H9 (cell line): ENCODE data around the gene PPP5C. TPM values are rescaled to one million over a fixed set of nuclear protein-coding genes. Genes with fewer than 3 reads are reported as not detected.

ENCODE experiments used
- DNase-seq: peaks from one replicate; pipeline ENCODE4 v3.0.0-alpha.2; 2017
- H2AFZ ChIP-seq: one replicate; pipeline ENCODE4 v1.6.1; 2013; ENCODE audit warnings: mild to moderate bottlenecking, low read length, control low read depth, moderate library complexity
- H2AK5ac ChIP-seq: 2 replicates; pipeline ENCODE4 v1.6.1; 2013; ENCODE audit warnings: low read length, control low read depth, mixed read lengths; ENCODE audit not compliant: insufficient read length
- H2BK120ac ChIP-seq: one replicate; pipeline ENCODE4 v1.6.1; 2013; ENCODE audit warnings: low read depth, mild to moderate bottlenecking, low read length, control low read depth, inconsistent platforms; ENCODE audit not compliant: poor library complexity, severe bottlenecking
- H2BK12ac ChIP-seq: 2 replicates; pipeline ENCODE4 v1.6.1; 2013; ENCODE audit warnings: low read length, control low read depth, mixed read lengths, low read depth; ENCODE audit not compliant: insufficient read length
- H2BK15ac ChIP-seq: 2 replicates; pipeline ENCODE4 v1.6.1; 2013; ENCODE audit warnings: low read depth, low read length, control low read depth
- H2BK20ac ChIP-seq: one replicate; pipeline ENCODE4 v1.6.1; 2013; ENCODE audit warnings: low read depth, mild to moderate bottlenecking, low read length, control low read depth, inconsistent platforms; ENCODE audit not compliant: poor library complexity, severe bottlenecking
- H2BK5ac ChIP-seq: 2 replicates; pipeline ENCODE4 v1.6.1; 2013; ENCODE audit warnings: low read length, control low read depth, mixed read lengths; ENCODE audit not compliant: insufficient read length
- H3K14ac ChIP-seq: 2 replicates; pipeline ENCODE4 v1.6.1; 2013; ENCODE audit warnings: low read length, control low read depth; ENCODE audit not compliant: insufficient read depth
- H3K18ac ChIP-seq: 2 replicates; pipeline ENCODE4 v1.6.1; 2013; ENCODE audit warnings: low read depth, mild to moderate bottlenecking, mixed read lengths, low read length, control low read depth; ENCODE audit not compliant: insufficient read length
- H3K23ac ChIP-seq: 2 replicates; pipeline ENCODE4 v1.6.1; 2013; ENCODE audit warnings: low read length, control low read depth, mixed read lengths, low read depth; ENCODE audit not compliant: insufficient read length
- H3K23me2 ChIP-seq: 2 replicates; pipeline ENCODE4 v1.6.1; 2013; ENCODE audit warnings: low read depth, mild to moderate bottlenecking, mixed read lengths, low read length, control low read depth; ENCODE audit not compliant: insufficient read length, poor library complexity, severe bottlenecking
- H3K27ac ChIP-seq: 2 replicates; pipeline ENCODE4 v1.5.1; 2013; ENCODE audit warnings: low read length, control low read depth, mixed read lengths, low read depth; ENCODE audit not compliant: insufficient read length
- H3K27me3 ChIP-seq: 2 replicates; pipeline ENCODE4 v1.6.1; 2013; ENCODE audit warnings: low read length, control low read depth, inconsistent platforms; ENCODE audit not compliant: insufficient read depth
- H3K4ac ChIP-seq: 2 replicates; pipeline ENCODE4 v1.6.1; 2013; ENCODE audit warnings: low read depth, mild to moderate bottlenecking, control low read depth, inconsistent platforms, low read length, moderate library complexity
- H3K4me1 ChIP-seq: 2 replicates; pipeline ENCODE4 v1.6.1; 2013; ENCODE audit warnings: low read length, control low read depth, inconsistent platforms; ENCODE audit not compliant: insufficient read depth
- H3K4me2 ChIP-seq: 2 replicates; pipeline ENCODE4 v1.6.1; 2013; ENCODE audit warnings: low read length, control low read depth, mixed read lengths; ENCODE audit not compliant: insufficient read length, insufficient read depth
- H3K56ac ChIP-seq: 2 replicates; pipeline ENCODE4 v1.6.1; 2013; ENCODE audit warnings: low read depth, mild to moderate bottlenecking, mixed read lengths, low read length, control low read depth; ENCODE audit not compliant: insufficient read length
- H3K79me1 ChIP-seq: 2 replicates; pipeline ENCODE4 v1.6.1; 2013; ENCODE audit warnings: low read depth, mild to moderate bottlenecking, moderate library complexity, low read length, control low read depth, inconsistent platforms; ENCODE audit not compliant: insufficient read depth, poor library complexity, severe bottlenecking
- H3K79me2 ChIP-seq: 2 replicates; pipeline ENCODE4 v1.6.1; 2013; ENCODE audit warnings: low read length, control low read depth, inconsistent platforms; ENCODE audit not compliant: insufficient read depth
- H3K9ac ChIP-seq: 2 replicates; pipeline ENCODE4 v1.6.1; 2013; ENCODE audit warnings: low read length, control low read depth, mixed read lengths; ENCODE audit not compliant: insufficient read length; ENCODE audit errors: extremely low read depth
- H3K9me3 ChIP-seq: one replicate; pipeline ENCODE4 v1.6.1; 2013; ENCODE audit warnings: low read depth, low read length, inconsistent platforms; ENCODE audit not compliant: control insufficient read depth
- H3T11ph ChIP-seq: one replicate; pipeline ENCODE4 v1.6.1; 2013; ENCODE audit warnings: mild to moderate bottlenecking, low read length, control low read depth, inconsistent platforms
- H4K20me1 ChIP-seq: one replicate; pipeline ENCODE4 v1.6.1; 2013; ENCODE audit not compliant: control insufficient read depth, insufficient read length, insufficient read depth
- H4K5ac ChIP-seq: 2 replicates; pipeline ENCODE4 v1.6.1; 2013; ENCODE audit warnings: low read depth, mild to moderate bottlenecking, mixed read lengths, low read length, control low read depth; ENCODE audit not compliant: insufficient read length
- H4K8ac ChIP-seq: replicated peaks from 2 replicates; pipeline ENCODE4 v1.6.1; 2013; ENCODE audit warnings: low read length, control low read depth, mixed read lengths, low read depth; ENCODE audit not compliant: insufficient read length
- H4K91ac ChIP-seq: 2 replicates; pipeline ENCODE4 v1.6.1; 2013; ENCODE audit warnings: low read depth, mild to moderate bottlenecking, moderate library complexity, mixed read lengths, low read length, control low read depth; ENCODE audit not compliant: insufficient read length
- H3K27ac Mint-ChIP-seq, 3 experiments: 2 replicates in 2 of 3; 3 replicates in 1 of 3; pipeline ENCODE4 v1.8.0; 2020 to 2021; ENCODE audit warnings: mixed read lengths in 3 of 3, mild to moderate bottlenecking in 1 of 3, moderate library complexity in 1 of 3
- H3K27me3 Mint-ChIP-seq: 2 replicates; pipeline ENCODE4 v1.8.0; 2021; ENCODE audit warnings: low read depth, mild to moderate bottlenecking, moderate library complexity, mixed read lengths
- H3K36me3 Mint-ChIP-seq, 3 experiments: 2 replicates in 2 of 3; 3 replicates in 1 of 3; pipeline ENCODE4 v1.8.0; 2020 to 2021; ENCODE audit warnings: low read depth in 3 of 3, mixed read lengths in 3 of 3; ENCODE audit not compliant: insufficient read depth in 1 of 3
- H3K4me1 Mint-ChIP-seq, 2 experiments: 2 replicates each; pipeline ENCODE4 v1.8.0; 2020; ENCODE audit warnings: mixed read lengths in 2 of 2
- H3K4me3 Mint-ChIP-seq, 2 experiments: 2 replicates in 1 of 2; 3 replicates in 1 of 2; pipeline ENCODE4 v1.8.0; 2020 to 2021; ENCODE audit warnings: mild to moderate bottlenecking in 2 of 2, mixed read lengths in 2 of 2, moderate library complexity in 1 of 2
- H3K9me3 Mint-ChIP-seq, 2 experiments: 2 replicates in 1 of 2; 3 replicates in 1 of 2; pipeline ENCODE4 v1.8.0; 2020; ENCODE audit warnings: mild to moderate bottlenecking in 2 of 2, mixed read lengths in 2 of 2, moderate library complexity in 1 of 2
- WGBS: extraction: QIAGEN DNeasy Blood & Tissue Kit; methylation state at CpG from one replicate; pipeline ENCODE4 v1.1.7; 2013; ENCODE audit warnings: missing lambda C conversion rate, low lambda C conversion rate, mixed read lengths; ENCODE audit not compliant: insufficient read length; ENCODE audit errors: extremely low coverage; 5-methylcytosine and 5-hydroxymethylcytosine counted together
- total RNA-seq: library from RNA; stranded (reverse); gene quantifications from 2 replicates; pipeline ENCODE4 v1.2.1, GENCODE V29; 2021
- TF ChIP-seq, protein P1 (sequence below): fragments of 200-600 bp; sonication (generic); conservative IDR thresholded peaks from 3 replicates; pipeline ENCODE4 v1.8.0; 2021; ENCODE audit warnings: antibody characterized with exemption, mild to moderate bottlenecking

Gene PPP5C
- total RNA-seq, 1 experiment from 2014 or later: 108 TPM

DNA sequence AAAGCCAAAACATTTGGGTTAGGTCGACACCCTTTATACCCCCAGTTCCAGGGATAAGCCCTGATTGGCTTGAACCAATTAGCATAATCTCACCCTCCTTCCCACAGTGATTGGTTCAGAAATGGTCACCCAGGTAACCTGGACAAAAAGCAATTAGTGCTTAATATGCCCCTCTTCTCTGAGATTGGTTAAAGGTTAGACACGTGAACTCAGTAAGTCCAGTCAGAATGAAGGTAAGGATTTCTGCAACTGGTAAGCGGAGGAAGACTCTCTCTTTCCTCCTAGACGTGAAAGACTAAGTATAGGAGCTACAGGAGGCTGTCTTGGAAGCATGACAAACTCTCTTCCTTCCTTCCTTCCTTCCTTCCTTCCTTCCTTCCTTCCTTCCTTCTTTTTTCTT lies 83.1 kb downstream of the PPP5C start:
- H2BK20ac ChIP-seq: no peak overlapping the region
- H3K9me3 ChIP-seq: no peaks in the 10 kb centered on the region
- H2BK12ac ChIP-seq: no peak overlapping the region
- H2AK5ac ChIP-seq: no peak overlapping the region
- H3K18ac ChIP-seq: no peak overlapping the region
- Mint-ChIP-seq H3K27ac (no peak overlapping the region), H3K27me3 (peaks cover 41% of the 10 kb centered on the region), H3K4me3 (no peak overlapping the region), H3K9me3 (no peaks in the 10 kb centered on the region; a peak in 1 of 5 replicates), H3K4me1 (peaks cover 26 to 38% of the 10 kb centered on the region in 2 experiments), H3K36me3 (no peaks in the 10 kb centered on the region)
- DNase-seq: no peak
- no peak overlapping the region for H2AFZ ChIP-seq
- H3K23ac ChIP-seq: no peak overlapping the region
- H3K27me3 ChIP-seq: no peaks in the 10 kb centered on the region; the same call in none of the 2 replicates
- no peak overlapping the region for H3K56ac ChIP-seq
- H4K8ac ChIP-seq: no peak overlapping the region
- no peak overlapping the region for H3K9ac ChIP-seq
- no peak overlapping the region for H3K14ac ChIP-seq
- H3K4ac ChIP-seq: no peak overlapping the region
- H3K4me1 ChIP-seq: no peaks in the 10 kb centered on the region
- H4K91ac ChIP-seq: no peak overlapping the region
- H3K27ac ChIP-seq: no peak overlapping the region
- no peak overlapping the region for H3K4me2 ChIP-seq
- no CpG with 5 or more reads among the region's 4 CpGs for WGBS
- no peak overlapping the region for H2BK15ac ChIP-seq
- no peaks in the 10 kb centered on the region for H3K79me2 ChIP-seq
- H2BK120ac ChIP-seq: no peak overlapping the region
- H3K23me2 ChIP-seq: peaks cover 14% of the 10 kb centered on the region
- H4K5ac ChIP-seq: no peak overlapping the region
- TF ChIP-seq, protein P1, sequence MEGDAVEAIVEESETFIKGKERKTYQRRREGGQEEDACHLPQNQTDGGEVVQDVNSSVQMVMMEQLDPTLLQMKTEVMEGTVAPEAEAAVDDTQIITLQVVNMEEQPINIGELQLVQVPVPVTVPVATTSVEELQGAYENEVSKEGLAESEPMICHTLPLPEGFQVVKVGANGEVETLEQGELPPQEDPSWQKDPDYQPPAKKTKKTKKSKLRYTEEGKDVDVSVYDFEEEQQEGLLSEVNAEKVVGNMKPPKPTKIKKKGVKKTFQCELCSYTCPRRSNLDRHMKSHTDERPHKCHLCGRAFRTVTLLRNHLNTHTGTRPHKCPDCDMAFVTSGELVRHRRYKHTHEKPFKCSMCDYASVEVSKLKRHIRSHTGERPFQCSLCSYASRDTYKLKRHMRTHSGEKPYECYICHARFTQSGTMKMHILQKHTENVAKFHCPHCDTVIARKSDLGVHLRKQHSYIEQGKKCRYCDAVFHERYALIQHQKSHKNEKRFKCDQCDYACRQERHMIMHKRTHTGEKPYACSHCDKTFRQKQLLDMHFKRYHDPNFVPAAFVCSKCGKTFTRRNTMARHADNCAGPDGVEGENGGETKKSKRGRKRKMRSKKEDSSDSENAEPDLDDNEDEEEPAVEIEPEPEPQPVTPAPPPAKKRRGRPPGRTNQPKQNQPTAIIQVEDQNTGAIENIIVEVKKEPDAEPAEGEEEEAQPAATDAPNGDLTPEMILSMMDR: no peak
- no peaks in the 10 kb centered on the region for H4K20me1 ChIP-seq
- H2BK5ac ChIP-seq: no peak overlapping the region
- H3K79me1 ChIP-seq: no peaks in the 10 kb centered on the region
- H3T11ph ChIP-seq: no peak overlapping the region
